MCF 10A (cell line): ENCODE data around the gene USP48. TPM values are rescaled to one million over a fixed set of nuclear protein-coding genes. Genes with fewer than 3 reads are reported as not detected.
"Not testable (repeated sequence)": the region's sequence is repeated elsewhere in the genome, so short reads cannot be mapped to it uniquely, and the experiment has no call there.

Source experiments
- BruUV-seq: library from RNA; stranded (reverse); fragments of 400-500 nt; replicated peaks from 2 replicates; lab custom pipeline; 2021; lab: Mats Ljungman, UMichigan
- CTCF ChIA-PET: fragments of 300-600 bp; sonication (Branson Sonifier 250); formaldehyde crosslinking; extraction: SDS; loops from one replicate; lab custom pipeline; 2021; ENCODE audit warnings: antibody characterized with exemption, inconsistent platforms; lab: Yijun Ruan, JAX
- POLR2A ChIA-PET: fragments of 300-600, 350-650 bp; sonication (Branson Sonifier 250); formaldehyde crosslinking; extraction: SDS; loops from one replicate; lab custom pipeline; 2020; ENCODE audit warnings: antibody characterized with exemption, inconsistent platforms; lab: Yijun Ruan, JAX
- DNase-seq: peaks from one replicate; pipeline ENCODE4 v3.0.0-alpha.2; 2018; ENCODE audit not compliant: unreplicated experiment
- H3K27ac Mint-ChIP-seq: one replicate; pipeline ENCODE4 v1.8.0; 2022; ENCODE audit warnings: mild to moderate bottlenecking, low read depth, mixed read lengths; ENCODE audit not compliant: unreplicated experiment
- H3K27me3 Mint-ChIP-seq: one replicate; pipeline ENCODE4 v1.8.0; 2022; ENCODE audit warnings: mixed read lengths; ENCODE audit not compliant: insufficient read depth, unreplicated experiment
- H3K36me3 Mint-ChIP-seq: one replicate; pipeline ENCODE4 v1.8.0; 2022; ENCODE audit warnings: mild to moderate bottlenecking, moderate library complexity, mixed read lengths; ENCODE audit not compliant: insufficient read depth, unreplicated experiment
- H3K4me1 Mint-ChIP-seq: one replicate; pipeline ENCODE4 v1.8.0; 2022; ENCODE audit warnings: mixed read lengths; ENCODE audit not compliant: insufficient read depth, unreplicated experiment
- H3K4me3 Mint-ChIP-seq: one replicate; pipeline ENCODE4 v1.8.0; 2022; ENCODE audit warnings: mild to moderate bottlenecking, moderate library complexity, mixed read lengths; ENCODE audit not compliant: unreplicated experiment
- H3K9me3 Mint-ChIP-seq: one replicate; pipeline ENCODE4 v1.8.0; 2022; ENCODE audit warnings: mixed read lengths; ENCODE audit not compliant: unreplicated experiment
- CTCF ChIP-seq: fragments of 200-600 bp; IDR thresholded peaks from one replicate; pipeline ENCODE4 v1.8.0; 2022; ENCODE audit warnings: antibody characterized with exemption, mild to moderate bottlenecking; ENCODE audit not compliant: unreplicated experiment
- intact Hi-C: fragments of 100-400 bp; cut with micrococcal nuclease; formaldehyde crosslinking; loops from 2 replicates; pipeline ENCODE4 v1.14.1; 2022
- total RNA-seq: library from RNA; stranded (reverse); gene quantifications from 2 replicates; pipeline ENCODE4 v1.2.3, GENCODE V29; 2022

The USP48 gene
- total RNA-seq, 1 experiment from 2014 or later: 64.8 TPM

GRCh38 chr1:21781815-21782348, 1.1 kb downstream of the USP48 start:
- Mint-ChIP-seq H3K36me3 (peaks cover 12% of the 10 kb centered on the region), H3K27ac (peak overlapping the region; percentile 99), H3K9me3 (no peaks in the 10 kb centered on the region), H3K27me3 (no peaks in the 10 kb centered on the region), H3K4me1 (peaks cover 12% of the 10 kb centered on the region), H3K4me3 (peak overlapping the region; percentile 87)
- ChIA-PET POLR2A (interaction anchor here (0.7 to 4.3 kb wide), 23 partner anchors 8 to 329 kb away, joined by 3 to 63 read pairs (median 6); partner anchors contain the start of genes CDC42 and HSPG2), CTCF (interaction anchor here (0.6 to 2.0 kb wide), 13 partner anchors 16 to 858 kb away, joined by 3 to 6 read pairs (median 3); no protein-coding TSS in a partner anchor)
- BruUV-seq: no TSS peak
- no peak for TF ChIP-seq CTCF
- intact Hi-C loops: loop anchor here (1.0 to 10.0 kb wide), 4 partner anchors 79 to 183 kb away; partner anchors contain the start of gene HSPG2
- DNase-seq: peak; percentile 35

- ChIA-PET CTCF (no interaction called here), POLR2A (no interaction called here)
- Mint-ChIP-seq H3K4me3 (peak overlapping the region; percentile 63), H3K9me3 (no peaks in the 10 kb centered on the region), H3K27me3 (no peaks in the 10 kb centered on the region), H3K36me3 (peaks cover 12% of the 10 kb centered on the region), H3K27ac (peak overlapping the region; percentile 87), H3K4me1 (peaks cover 19% of the 10 kb centered on the region)
- TF ChIP-seq CTCF: no peak
- intact Hi-C loops: loop anchor here (5.0 to 10.0 kb wide), 2 partner anchors 95 to 157 kb away; partner anchors contain the start of gene HSPG2
- no peak for DNase-seq
- BruUV-seq: TSS peak; percentile 3
Measured at GRCh38 chr1:21779613-21780521, 3.1 kb downstream of the USP48 start.

- Mint-ChIP-seq H3K9me3 (no peaks in the 10 kb centered on the region), H3K27me3 (no peaks in the 10 kb centered on the region), H3K4me3 (no peak overlapping the region), H3K36me3 (peaks cover 9% of the 10 kb centered on the region), H3K4me1 (peaks cover 19% of the 10 kb centered on the region), H3K27ac (no peak overlapping the region)
- intact Hi-C loops: no loop called here
- TF ChIP-seq CTCF: no peak
- no TSS peak for BruUV-seq
- no peak for DNase-seq
- POLR2A ChIA-PET: interaction anchor here (0.6 to 1.5 kb wide), 3 partner anchors 10 to 209 kb away, joined by 3 to 4 read pairs (median 4); no protein-coding TSS in a partner anchor
- CTCF ChIA-PET: no interaction called here
Measured at GRCh38 chr1:21778405-21778727, 4.6 kb downstream of the USP48 start.

GRCh38 chr1:21776925-21777324, 6.0 kb downstream of the USP48 start:
- POLR2A ChIA-PET: interaction anchor here (0.7 to 1.5 kb wide), 2 partner anchors 11 to 70 kb away, joined by 4 read pairs; no protein-coding TSS in a partner anchor
- H3K9me3 Mint-ChIP-seq, H3K36me3 Mint-ChIP-seq, H3K4me3 Mint-ChIP-seq, H3K27ac Mint-ChIP-seq, intact Hi-C loops, H3K27me3 Mint-ChIP-seq, DNase-seq, BruUV-seq: not testable (repeated sequence)
- H3K4me1 Mint-ChIP-seq: peaks cover 19% of the 10 kb centered on the region
- CTCF ChIA-PET: interaction anchor here (0.7 kb wide), 2 partner anchors 124 to 160 kb away, joined by 3 to 5 read pairs; partner anchors contain the start of gene HSPG2
